Measurements from ENCODE around the gene APBB1. TPM values are rescaled to one million over a fixed set of nuclear protein-coding genes. Genes with fewer than 3 reads are reported as not detected.

The APBB1 gene
- polyA plus RNA-seq, 1 experiment, result 42.2 TPM

- DNase-seq (ENCODE audit: low read depth, low spot score), result no peak
- CTCF ChIA-PET, result interaction anchor here (1.1 to 6.3 kb wide), 5 partner anchors 12 to 328 kb away, joined by 3 to 172 read pairs (median 4); no protein-coding TSS in a partner anchor
- POLR2A ChIA-PET, result no interaction called here
- Histone ChIP-seq H3K4me3 (ENCODE audit: low read depth, low read length) (no peak overlapping the region), H3K27me3 (ENCODE audit: control insufficient read depth, insufficient read depth, low read length) (no peaks in the 10 kb centered on the region), H3K27ac (ENCODE audit: low read depth, low read length) (no peak overlapping the region), H3K9me3 (ENCODE audit: control insufficient read depth, insufficient read depth, low read length) (no peaks in the 10 kb centered on the region)
- TF ChIP-seq CTCF (IDR thresholded peaks at IDR 0.05; ENCODE audit: low read depth, low read length), result no peak
Measured at GRCh38 chr11:6350486-6350885, 68.4 kb downstream of the APBB1 start.

- TF ChIP-seq CTCF (IDR thresholded peaks at IDR 0.05; ENCODE audit: low read depth, low read length), result no peak
- ChIA-PET CTCF (interaction anchor here (1.4 to 5.6 kb wide), 4 partner anchors 13 to 99 kb away, joined by 3 to 123 read pairs (median 6); no protein-coding TSS in a partner anchor), POLR2A (no interaction called here)
- H3K27me3 ChIP-seq (ENCODE audit: control insufficient read depth, insufficient read depth, low read length), result peaks cover under 1% of the 10 kb centered on the region
- no peaks in the 10 kb centered on the region for H3K9me3 ChIP-seq (ENCODE audit: control insufficient read depth, insufficient read depth, low read length)
- H3K27ac ChIP-seq (ENCODE audit: low read depth, low read length), result no peak overlapping the region
- no peak for DNase-seq (ENCODE audit: low read depth, low spot score)
- H3K4me3 ChIP-seq (ENCODE audit: low read depth, low read length), result no peak overlapping the region
Measured at GRCh38 chr11:6350043-6350442, 68.9 kb downstream of the APBB1 start.

GRCh38 chr11:6345366-6345765 is 73.5 kb downstream of the APBB1 start:
- no peak for TF ChIP-seq CTCF (IDR thresholded peaks at IDR 0.05; ENCODE audit: low read depth, low read length)
- Histone ChIP-seq H3K4me3 (ENCODE audit: low read depth, low read length) (no peak overlapping the region), H3K9me3 (ENCODE audit: control insufficient read depth, insufficient read depth, low read length) (no peaks in the 10 kb centered on the region), H3K27ac (ENCODE audit: low read depth, low read length) (no peak overlapping the region), H3K27me3 (ENCODE audit: control insufficient read depth, insufficient read depth, low read length) (peaks cover 6% of the 10 kb centered on the region)
- no peak for DNase-seq (ENCODE audit: low read depth, low spot score)
- POLR2A ChIA-PET, result no interaction called here
- CTCF ChIA-PET, result interaction anchor here (2.2 to 5.0 kb wide), 2 partner anchors 8 to 17 kb away, joined by 14 to 39 read pairs; no protein-coding TSS in a partner anchor

Other genes starting within 250 kb of the APBB1 start
- not detected in 2 replicates for gene OR52B2, start 248.8 kb downstream of the APBB1 start, polyA plus RNA-seq (2011; rRNA removed)
- gene OR52W1, start 219.9 kb downstream of the APBB1 start, polyA plus RNA-seq (2011; rRNA removed), result not detected in 2 replicates
- gene C11orf42, start 213.5 kb downstream of the APBB1 start, polyA plus RNA-seq (2011; rRNA removed), result not detected in 2 replicates
- 18.9 and 19.8 TPM in 2 replicates for gene FHIP1B, start 184.5 kb downstream of the APBB1 start, polyA plus RNA-seq (2011; rRNA removed)
- gene CNGA4, start 180.0 kb downstream of the APBB1 start, polyA plus RNA-seq (2011; rRNA removed), result 0.04 and 0.07 TPM in 2 replicates
- not detected in 2 replicates for gene CCKBR, start 159.3 kb downstream of the APBB1 start, polyA plus RNA-seq (2011; rRNA removed)
- gene CAVIN3, start 98.6 kb downstream of the APBB1 start, polyA plus RNA-seq (2011; rRNA removed), result 37.8 and 53.1 TPM in 2 replicates
- 68.0 and 83.7 TPM in 2 replicates for gene SMPD1, start 28.6 kb downstream of the APBB1 start, polyA plus RNA-seq (2011; rRNA removed)
- gene HPX, start 21.9 kb upstream of the APBB1 start, polyA plus RNA-seq (2011; rRNA removed), result 0.32 and 0.67 TPM in 2 replicates
- 10.5 and 11.7 TPM in 2 replicates for gene TRIM3, start 54.8 kb upstream of the APBB1 start, polyA plus RNA-seq (2011; rRNA removed)
- 79.1 and 88.2 TPM in 2 replicates for gene ARFIP2, start 62.2 kb upstream of the APBB1 start, polyA plus RNA-seq (2011; rRNA removed)
- gene TIMM10B, start 62.4 kb upstream of the APBB1 start, polyA plus RNA-seq (2011; rRNA removed), result 26.7 and 33.1 TPM in 2 replicates
- 2.2 and 3.1 TPM in 2 replicates for gene DNHD1, start 78.2 kb upstream of the APBB1 start, polyA plus RNA-seq (2011; rRNA removed)
- gene RRP8, start 184.5 kb upstream of the APBB1 start, polyA plus RNA-seq (2011; rRNA removed), result 13.7 and 16.3 TPM in 2 replicates
- 362 and 417 TPM in 2 replicates for gene ILK, start 184.7 kb upstream of the APBB1 start, polyA plus RNA-seq (2011; rRNA removed)
- 170 and 215 TPM in 2 replicates for gene TAF10, start 193.1 kb upstream of the APBB1 start, polyA plus RNA-seq (2011; rRNA removed)
- gene TPP1, start 200.3 kb upstream of the APBB1 start, polyA plus RNA-seq (2011; rRNA removed), result 128 and 152 TPM in 2 replicates
- 8.7 and 11.2 TPM in 2 replicates for gene DCHS1, start 236.7 kb upstream of the APBB1 start, polyA plus RNA-seq (2011; rRNA removed)